ENCODE measurements around the gene COA6. TPM values are rescaled to one million over a fixed set of nuclear protein-coding genes. Genes with fewer than 3 reads are reported as not detected.
"Not testable (repeated sequence)": the region's sequence is repeated elsewhere in the genome, so short reads cannot be mapped to it uniquely, and the experiment has no call there.

The COA6 gene
- total RNA-seq, 4 donors from 2014 or later, result 53.7 to 113 (median 58.7) TPM

DNA sequence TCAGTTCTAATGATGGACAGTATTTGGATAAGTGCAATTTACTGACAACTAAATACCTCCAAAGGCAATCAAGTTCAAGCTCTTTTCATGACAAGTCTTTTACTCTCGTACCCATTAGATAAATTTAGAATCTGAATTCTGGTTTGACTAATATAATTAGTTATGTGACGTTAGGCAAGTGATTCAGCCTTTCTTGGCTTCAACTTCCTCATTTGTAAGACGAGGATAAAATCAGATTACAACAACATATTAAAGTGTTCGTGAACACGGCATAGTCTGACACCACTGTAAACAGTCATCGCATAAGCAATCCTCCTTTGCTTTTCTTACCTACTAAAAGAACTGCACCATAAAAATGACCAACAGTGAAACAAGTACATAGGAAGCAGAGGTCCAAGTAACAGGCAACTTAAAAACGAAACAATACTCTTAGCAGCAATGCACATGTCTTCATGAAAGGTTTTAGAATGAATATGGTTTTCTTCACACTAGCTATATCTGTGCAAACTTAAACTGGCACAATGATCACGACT, 25.7 kb downstream of the COA6 start:
- DNase-seq (peak in 1 of 2 donors; percentile 10), ATAC-seq (peak; percentile 31 to 92)
- no peaks in the 10 kb centered on the region for H3K36me3 ChIP-seq
- intact Hi-C loops (cut with DNase I; ENCODE audit: low total_unique reads) (no loop called here), in situ Hi-C loops (cut with MboI; ENCODE audit: low sequenced_read_pairs in 4 of 4) (no loop called here)
- H3K9me3 ChIP-seq, result no peaks in the 10 kb centered on the region
- no peak for TF ChIP-seq POLR2A (IDR thresholded peaks at IDR 0.05)
- TF ChIP-seq, protein P1, sequence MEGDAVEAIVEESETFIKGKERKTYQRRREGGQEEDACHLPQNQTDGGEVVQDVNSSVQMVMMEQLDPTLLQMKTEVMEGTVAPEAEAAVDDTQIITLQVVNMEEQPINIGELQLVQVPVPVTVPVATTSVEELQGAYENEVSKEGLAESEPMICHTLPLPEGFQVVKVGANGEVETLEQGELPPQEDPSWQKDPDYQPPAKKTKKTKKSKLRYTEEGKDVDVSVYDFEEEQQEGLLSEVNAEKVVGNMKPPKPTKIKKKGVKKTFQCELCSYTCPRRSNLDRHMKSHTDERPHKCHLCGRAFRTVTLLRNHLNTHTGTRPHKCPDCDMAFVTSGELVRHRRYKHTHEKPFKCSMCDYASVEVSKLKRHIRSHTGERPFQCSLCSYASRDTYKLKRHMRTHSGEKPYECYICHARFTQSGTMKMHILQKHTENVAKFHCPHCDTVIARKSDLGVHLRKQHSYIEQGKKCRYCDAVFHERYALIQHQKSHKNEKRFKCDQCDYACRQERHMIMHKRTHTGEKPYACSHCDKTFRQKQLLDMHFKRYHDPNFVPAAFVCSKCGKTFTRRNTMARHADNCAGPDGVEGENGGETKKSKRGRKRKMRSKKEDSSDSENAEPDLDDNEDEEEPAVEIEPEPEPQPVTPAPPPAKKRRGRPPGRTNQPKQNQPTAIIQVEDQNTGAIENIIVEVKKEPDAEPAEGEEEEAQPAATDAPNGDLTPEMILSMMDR (IDR thresholded peaks at IDR 0.05 in 4 of 5, conservative IDR thresholded peaks at IDR 0.05 in 1 of 5), result no peak
- H3K4me3 ChIP-seq, result peak overlapping the region in 2 of 4 donors; percentile 17 to 28
- peaks cover 25 to 34% of the 10 kb centered on the region in 2 donors for H3K4me1 ChIP-seq
- H3K27me3 ChIP-seq, result no peaks in the 10 kb centered on the region
- H3K27ac ChIP-seq, result peak overlapping the region; percentile 77 to 81 (median 78)

DNA sequence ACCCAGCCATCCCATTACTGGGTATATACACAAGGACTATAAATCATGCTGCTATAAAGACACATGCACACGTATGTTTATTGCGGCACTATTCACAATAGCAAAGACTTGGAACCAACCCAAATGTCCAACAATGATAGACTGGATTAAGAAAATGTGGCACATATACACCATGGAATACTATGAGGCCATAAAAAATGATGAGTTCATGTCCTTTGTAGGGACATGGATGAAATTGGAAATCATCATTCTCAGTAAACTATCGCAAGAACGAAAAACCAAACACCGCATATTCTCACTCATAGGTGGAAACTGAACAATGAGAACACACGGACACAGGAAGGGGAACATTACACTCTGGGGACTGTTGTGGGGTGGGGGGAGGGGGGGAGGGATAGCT, 26.3 kb downstream of the COA6 start:
- ATAC-seq, result not testable (repeated sequence)

DNA sequence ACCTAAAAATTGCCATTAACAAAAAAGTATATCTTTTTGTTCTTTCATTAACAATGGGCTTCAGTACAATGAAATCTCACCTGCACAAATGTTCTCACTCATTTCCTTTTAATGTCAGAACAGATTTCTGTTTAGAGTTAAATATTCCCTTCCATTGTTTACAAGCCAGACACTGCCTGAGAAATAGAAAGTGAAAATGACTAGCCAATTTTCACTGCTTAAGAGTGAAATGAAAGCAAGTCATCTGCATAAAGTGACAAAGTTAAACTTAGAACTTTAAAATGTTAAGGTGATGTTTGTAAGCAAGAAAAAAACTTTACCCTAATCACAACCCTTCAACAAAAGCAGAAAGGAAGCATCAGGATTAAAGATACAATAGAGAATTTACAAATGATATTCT, 27.5 kb downstream of the COA6 start:
- no peak for TF ChIP-seq POLR2A (IDR thresholded peaks at IDR 0.05)
- TF ChIP-seq, protein P1 (IDR thresholded peaks at IDR 0.05 in 4 of 5, conservative IDR thresholded peaks at IDR 0.05 in 1 of 5), result no peak
- Histone ChIP-seq H3K9me3 (no peaks in the 10 kb centered on the region), H3K36me3 (no peaks in the 10 kb centered on the region), H3K27me3 (no peaks in the 10 kb centered on the region), H3K4me1 (peaks cover 25 to 35% of the 10 kb centered on the region in 2 donors), H3K4me3 (no peak overlapping the region), H3K27ac (peak overlapping the region; percentile 71 to 82 (median 79))
- intact Hi-C loops (cut with DNase I; ENCODE audit: low total_unique reads) (loop anchor here (5.0 kb wide), 1 partner anchor 77 kb away; the partner anchor contains the start of gene TARBP1), in situ Hi-C loops (cut with MboI; ENCODE audit: low sequenced_read_pairs in 4 of 4) (no loop called here)
- DNase-seq (no peak), ATAC-seq (no peak)

More for the DNA sequence above, 26.3 kb downstream of the COA6 start:
- Histone ChIP-seq H3K4me1 (peaks cover 25 to 35% of the 10 kb centered on the region in 2 donors), H3K27ac (peak overlapping the region; percentile 77 to 81 (median 78))
- H3K9me3 ChIP-seq; H3K4me3 ChIP-seq; DNase-seq; H3K36me3 ChIP-seq; intact Hi-C loops (cut with DNase I; ENCODE audit: low total_unique reads); H3K27me3 ChIP-seq; in situ Hi-C loops (cut with MboI; ENCODE audit: low sequenced_read_pairs in 4 of 4): not testable (repeated sequence)

DNA sequence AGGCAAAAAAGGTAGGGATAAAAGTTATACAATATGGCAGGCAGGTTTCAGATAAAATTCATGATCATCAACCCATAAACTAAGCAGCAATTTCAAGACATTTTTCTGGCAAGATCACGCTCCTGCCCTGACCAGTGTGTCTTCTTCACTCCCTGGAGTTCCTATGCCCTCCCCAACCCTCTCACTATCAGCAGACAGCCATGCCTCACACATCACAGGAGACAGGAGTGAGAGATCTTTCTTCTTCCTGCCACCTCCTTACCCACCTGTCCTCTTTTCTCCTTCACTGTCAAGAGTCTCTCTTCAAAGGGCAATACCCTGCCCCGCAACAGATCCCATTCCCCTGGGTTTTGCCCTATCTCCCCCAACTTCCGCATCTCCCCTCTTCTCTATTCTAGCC, 28.4 kb downstream of the COA6 start:
- Histone ChIP-seq H3K4me3 (no peak overlapping the region), H3K9me3 (no peaks in the 10 kb centered on the region), H3K4me1 (peaks cover 25 to 35% of the 10 kb centered on the region in 2 donors), H3K36me3 (no peaks in the 10 kb centered on the region), H3K27me3 (no peaks in the 10 kb centered on the region), H3K27ac (peak overlapping the region; percentile 71 to 82 (median 79))
- ATAC-seq, result no peak
- intact Hi-C loops (cut with DNase I; ENCODE audit: low total_unique reads) (loop anchor here (5.0 kb wide), 1 partner anchor 76 kb away; the partner anchor contains the start of gene TARBP1), in situ Hi-C loops (cut with MboI; ENCODE audit: low sequenced_read_pairs in 4 of 4) (no loop called here)
- DNase-seq, result no peak
- TF ChIP-seq, protein P1 (IDR thresholded peaks at IDR 0.05 in 4 of 5, conservative IDR thresholded peaks at IDR 0.05 in 1 of 5), result no peak
- TF ChIP-seq POLR2A (IDR thresholded peaks at IDR 0.05), result no peak

DNA sequence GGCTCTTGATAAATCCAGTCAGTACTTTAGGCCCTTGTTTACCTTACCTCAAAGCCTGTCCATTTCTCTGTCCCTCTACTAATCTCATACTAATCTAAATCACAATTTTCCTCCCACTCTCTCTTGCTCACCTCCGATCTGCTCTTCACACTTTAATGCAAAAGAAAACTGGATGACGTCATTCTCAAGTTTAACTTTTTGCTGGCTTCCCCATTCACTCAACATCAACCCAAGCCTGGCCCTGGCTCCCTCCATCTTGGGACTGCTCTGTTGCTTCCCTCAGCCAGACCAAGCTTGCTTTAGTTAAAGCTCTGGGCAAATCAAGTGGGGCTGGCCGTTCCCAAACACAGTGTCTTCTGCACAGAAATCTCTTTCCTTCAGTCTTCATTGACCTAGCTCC, 29.7 kb downstream of the COA6 start:
- TF ChIP-seq, protein P1 (IDR thresholded peaks at IDR 0.05 in 4 of 5, conservative IDR thresholded peaks at IDR 0.05 in 1 of 5), result no peak
- no peak for TF ChIP-seq POLR2A (IDR thresholded peaks at IDR 0.05)
- Histone ChIP-seq H3K9me3 (no peaks in the 10 kb centered on the region), H3K36me3 (no peaks in the 10 kb centered on the region), H3K4me1 (peaks cover 25 to 33% of the 10 kb centered on the region in 2 donors), H3K4me3 (no peak overlapping the region), H3K27me3 (no peaks in the 10 kb centered on the region), H3K27ac (peak overlapping the region; percentile 68 to 82 (median 79))
- in situ Hi-C loops (cut with MboI; ENCODE audit: low sequenced_read_pairs in 4 of 4) (no loop called here), intact Hi-C loops (cut with DNase I; ENCODE audit: low total_unique reads) (loop anchor here (5.0 kb wide), 1 partner anchor 74 kb away; the partner anchor contains the start of gene TARBP1)
- ATAC-seq (peak in 1 of 2 donors; percentile 37), DNase-seq (no peak)
